ENCODE results near the gene TMC4. TPM values are rescaled to one million over a fixed set of nuclear protein-coding genes. Genes with fewer than 3 reads are reported as not detected.

The TMC4 gene
- total and polyA plus RNA-seq, 2 experiments from 2014 or later: 2.3 to 7.8 TPM

- no peak overlapping the region; the same call in 2 of the 3 replicates for H3K4me3 Mint-ChIP-seq
- no peak for TF ChIP-seq CTCF (conservative IDR thresholded peaks at IDR 0.05; ENCODE audit: low read depth in 2 of 2)
- no peak for TF ChIP-seq EZH2phosphoT487 (IDR thresholded peaks at IDR 0.05; ENCODE audit: unreplicated experiment)
- TF ChIP-seq ZNF114 (CRISPR knock-in tag; IDR thresholded peaks at IDR 0.05): no peak
- no peak for TF ChIP-seq NANOG (IDR thresholded peaks at IDR 0.05; ENCODE audit: borderline replicate concordance)
- no peak for TF ChIP-seq ZNF462 (CRISPR knock-in tag; IDR thresholded peaks at IDR 0.05)
- no peak for TF ChIP-seq EZH2 (IDR thresholded peaks at IDR 0.05; ENCODE audit: low read depth, unreplicated experiment)
- TF ChIP-seq ETS1 (IDR thresholded peaks at IDR 0.05): no peak
- no peak for TF ChIP-seq STAT1 (IDR thresholded peaks at IDR 0.05; ENCODE audit: unreplicated experiment)
- TF ChIP-seq JUNB (IDR thresholded peaks at IDR 0.05; ENCODE audit: unreplicated experiment): no peak
- no peak overlapping the region for H3K27ac Mint-ChIP-seq
- peaks cover 6% of the 10 kb centered on the region; the same call in 1 of the 3 replicates for H3K9me3 Mint-ChIP-seq
- H3K79me2 ChIP-seq (replicated peaks; ENCODE audit: insufficient read depth): peaks cover 8% of the 10 kb centered on the region
- no peaks in the 10 kb centered on the region for H3K9me2 ChIP-seq (ENCODE audit: insufficient read depth)
- H3K27ac ChIP-seq (ENCODE audit: low read depth): no peak overlapping the region
- peaks cover 22% of the 10 kb centered on the region; the same call in 2 of the 3 replicates for H3K4me1 Mint-ChIP-seq
- no peak for DNase-seq (ENCODE audit: low spot score)
- peaks cover 50% of the 10 kb centered on the region for H3K36me3 Mint-ChIP-seq (ENCODE audit: low read depth)
- H4K20me1 ChIP-seq (replicated peaks; ENCODE audit: insufficient read depth): peaks cover 18% of the 10 kb centered on the region; the same call in 1 of the 2 replicates
- H2AFZ ChIP-seq: no peak overlapping the region
- no peak for ATAC-seq
- peaks cover 44% of the 10 kb centered on the region for H3K27me3 Mint-ChIP-seq (ENCODE audit: insufficient read depth, low read depth, poor library complexity)
- no peak overlapping the region for H3K4me2 ChIP-seq
- no peaks in the 10 kb centered on the region for H3K4me1 ChIP-seq (ENCODE audit: insufficient read depth)
- H3K27me3 ChIP-seq (ENCODE audit: insufficient read depth): no peaks in the 10 kb centered on the region
- peaks cover 8% of the 10 kb centered on the region for H3K36me3 ChIP-seq (ENCODE audit: insufficient read depth)
- peaks cover 28% of the 10 kb centered on the region for H3F3A ChIP-seq (replicated peaks; ENCODE audit: low read depth)
- H3K4me3 ChIP-seq: no peak overlapping the region
Measured at GRCh38 chr19:54211235-54211634, 38.3 kb upstream of the TMC4 start.
